ENCODE results near the gene CDK19. TPM values are rescaled to one million over a fixed set of nuclear protein-coding genes. Genes with fewer than 3 reads are reported as not detected.

The CDK19 gene
- total and polyA plus RNA-seq, 9 of the 15 experiments (the other 6 are each of a cell fraction or from before 2014, with no cell fraction given) = 3.8 to 15.2 (median 7.4) TPM

DNA sequence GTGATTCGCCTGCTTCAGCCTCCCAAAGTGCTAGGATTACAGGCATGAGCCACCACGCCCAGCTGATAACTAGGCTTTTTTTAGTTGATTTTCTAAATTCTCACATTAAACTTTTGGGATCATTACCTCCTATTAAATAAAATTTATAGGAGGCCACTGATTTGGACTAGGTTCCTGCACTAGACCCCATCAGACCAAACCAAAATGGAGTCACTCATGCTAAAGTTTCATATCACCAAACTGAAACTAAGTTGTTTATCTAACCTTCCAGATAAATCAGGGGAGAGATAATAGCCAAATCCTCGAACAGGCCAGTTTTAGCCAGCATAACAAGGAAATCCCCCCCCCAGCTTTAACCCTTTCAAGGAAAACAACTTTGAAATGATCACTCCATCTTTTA lies 240.5 kb downstream of the CDK19 start (continued):
- TF ChIP-seq, protein P1, sequence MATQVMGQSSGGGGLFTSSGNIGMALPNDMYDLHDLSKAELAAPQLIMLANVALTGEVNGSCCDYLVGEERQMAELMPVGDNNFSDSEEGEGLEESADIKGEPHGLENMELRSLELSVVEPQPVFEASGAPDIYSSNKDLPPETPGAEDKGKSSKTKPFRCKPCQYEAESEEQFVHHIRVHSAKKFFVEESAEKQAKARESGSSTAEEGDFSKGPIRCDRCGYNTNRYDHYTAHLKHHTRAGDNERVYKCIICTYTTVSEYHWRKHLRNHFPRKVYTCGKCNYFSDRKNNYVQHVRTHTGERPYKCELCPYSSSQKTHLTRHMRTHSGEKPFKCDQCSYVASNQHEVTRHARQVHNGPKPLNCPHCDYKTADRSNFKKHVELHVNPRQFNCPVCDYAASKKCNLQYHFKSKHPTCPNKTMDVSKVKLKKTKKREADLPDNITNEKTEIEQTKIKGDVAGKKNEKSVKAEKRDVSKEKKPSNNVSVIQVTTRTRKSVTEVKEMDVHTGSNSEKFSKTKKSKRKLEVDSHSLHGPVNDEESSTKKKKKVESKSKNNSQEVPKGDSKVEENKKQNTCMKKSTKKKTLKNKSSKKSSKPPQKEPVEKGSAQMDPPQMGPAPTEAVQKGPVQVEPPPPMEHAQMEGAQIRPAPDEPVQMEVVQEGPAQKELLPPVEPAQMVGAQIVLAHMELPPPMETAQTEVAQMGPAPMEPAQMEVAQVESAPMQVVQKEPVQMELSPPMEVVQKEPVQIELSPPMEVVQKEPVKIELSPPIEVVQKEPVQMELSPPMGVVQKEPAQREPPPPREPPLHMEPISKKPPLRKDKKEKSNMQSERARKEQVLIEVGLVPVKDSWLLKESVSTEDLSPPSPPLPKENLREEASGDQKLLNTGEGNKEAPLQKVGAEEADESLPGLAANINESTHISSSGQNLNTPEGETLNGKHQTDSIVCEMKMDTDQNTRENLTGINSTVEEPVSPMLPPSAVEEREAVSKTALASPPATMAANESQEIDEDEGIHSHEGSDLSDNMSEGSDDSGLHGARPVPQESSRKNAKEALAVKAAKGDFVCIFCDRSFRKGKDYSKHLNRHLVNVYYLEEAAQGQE (IDR thresholded peaks at IDR 0.05; ENCODE audit: borderline replicate concordance) = peak; percentile 20; the same call in 1 of the 2 replicates
- TF ChIP-seq, protein P1 (CRISPR knock-in tag; IDR thresholded peaks at IDR 0.05; ENCODE audit: low read depth) = no peak
- TF ChIP-seq ARHGAP35 (IDR thresholded peaks at IDR 0.05; ENCODE audit: partially characterized antibody) (no peak), CBX8 (IDR thresholded peaks at IDR 0.05; ENCODE audit: borderline replicate concordance, extremely low read depth, low read depth, low read length, poor library complexity, severe bottlenecking) (no peak), GABPB2 (CRISPR knock-in tag; conservative IDR thresholded peaks at IDR 0.05) (no peak), MEIS2 (IDR thresholded peaks at IDR 0.05; ENCODE audit: partially characterized antibody) (no peak), POLR3A (IDR thresholded peaks at IDR 0.05; ENCODE audit: borderline replicate concordance, extremely low read depth, insufficient read depth, insufficient read length) (no peak), MITF (IDR thresholded peaks at IDR 0.05) (no peak), TRIM24 (IDR thresholded peaks at IDR 0.05) (no peak), CREBBP (IDR thresholded peaks at IDR 0.05; ENCODE audit: low read depth, low read length) (no peak), ZC3H11A (IDR thresholded peaks at IDR 0.05; ENCODE audit: low read depth, low read length) (no peak), GTF2A2 (tag; IDR thresholded peaks at IDR 0.05) (peak; percentile 77), GTF2F1 (IDR thresholded peaks at IDR 0.05; ENCODE audit: low read depth, low read length) (no peak)
- TF ChIP-seq, protein P2, sequence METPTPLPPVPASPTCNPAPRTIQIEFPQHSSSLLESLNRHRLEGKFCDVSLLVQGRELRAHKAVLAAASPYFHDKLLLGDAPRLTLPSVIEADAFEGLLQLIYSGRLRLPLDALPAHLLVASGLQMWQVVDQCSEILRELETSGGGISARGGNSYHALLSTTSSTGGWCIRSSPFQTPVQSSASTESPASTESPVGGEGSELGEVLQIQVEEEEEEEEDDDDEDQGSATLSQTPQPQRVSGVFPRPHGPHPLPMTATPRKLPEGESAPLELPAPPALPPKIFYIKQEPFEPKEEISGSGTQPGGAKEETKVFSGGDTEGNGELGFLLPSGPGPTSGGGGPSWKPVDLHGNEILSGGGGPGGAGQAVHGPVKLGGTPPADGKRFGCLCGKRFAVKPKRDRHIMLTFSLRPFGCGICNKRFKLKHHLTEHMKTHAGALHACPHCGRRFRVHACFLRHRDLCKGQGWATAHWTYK (CRISPR knock-in tag; IDR thresholded peaks at IDR 0.05) = 0 out of 2 replicates have a peak, but pooled peaks have one; percentile 26

Data from K562 (cell line).